Thoracic aorta (tissue), 2 donors: ENCODE data around the gene NFILZ. TPM values are rescaled to one million over a fixed set of nuclear protein-coding genes. Genes with fewer than 3 reads are reported as not detected.
A peak's percentile ranks its signal among the peaks of the same experiment; 100 is the strongest.

Source experiments
- ATAC-seq: fragments of 150-250 bp; one replicate; pipeline ENCODE4 v1.8.0; 2017; ENCODE audit warnings: low read depth; ENCODE audit not compliant: insufficient number of reproducible peaks, low FRiP score
- DNase-seq: peaks from one replicate; pipeline ENCODE4 v3.0.0-alpha.2; 2020; ENCODE audit warnings: low spot score
- H3K27ac ChIP-seq, 2 donors: fragments of 200-600 bp; sonication (generic); 1 replicate in 1 of 2; 2 replicates in 1 of 2; pipeline ENCODE4 v1.5.1; 2016; ENCODE audit warnings: mild to moderate bottlenecking in 2 of 2, moderate library complexity in 2 of 2
- H3K27me3 ChIP-seq: fragments of 200-600 bp; sonication (generic); replicated peaks from 2 replicates; pipeline ENCODE4 v1.6.0; 2016; ENCODE audit warnings: mild to moderate bottlenecking; ENCODE audit not compliant: insufficient read depth
- H3K36me3 ChIP-seq: fragments of 200-600 bp; sonication (generic); one replicate; pipeline ENCODE4 v1.5.1; 2016
- H3K4me1 ChIP-seq, 2 donors: fragments of 200-600 bp; sonication (generic); 1 replicate in 1 of 2; 2 replicates in 1 of 2; pipeline versions ENCODE4 v1.5.1 to v1.6.0; 2016; ENCODE audit warnings: low read depth in 2 of 2, mild to moderate bottlenecking in 1 of 2; ENCODE audit not compliant: control insufficient read depth in 1 of 2
- H3K4me3 ChIP-seq: fragments of 200-600 bp; sonication (generic); 2 replicates; pipeline ENCODE4 v1.5.1; 2016; ENCODE audit warnings: mild to moderate bottlenecking
- H3K9me3 ChIP-seq: fragments of 200-600 bp; sonication (generic); 2 replicates; pipeline ENCODE4 v1.5.1; 2016
- total RNA-seq, 2 donors: library from RNA; depleted of rRNA; stranded (reverse); fragments of >200 nt; gene quantifications; one replicate each; pipeline versions ENCODE4 v1.1.0 to v1.2.3, GENCODE V29; 2016
- TF ChIP-seq, protein P1 (sequence below): fragments of 200-600 bp; sonication (generic); IDR thresholded peaks from one replicate; pipeline ENCODE4 v1.5.1; 2019; ENCODE audit warnings: antibody characterized with exemption

Gene NFILZ, protein sequence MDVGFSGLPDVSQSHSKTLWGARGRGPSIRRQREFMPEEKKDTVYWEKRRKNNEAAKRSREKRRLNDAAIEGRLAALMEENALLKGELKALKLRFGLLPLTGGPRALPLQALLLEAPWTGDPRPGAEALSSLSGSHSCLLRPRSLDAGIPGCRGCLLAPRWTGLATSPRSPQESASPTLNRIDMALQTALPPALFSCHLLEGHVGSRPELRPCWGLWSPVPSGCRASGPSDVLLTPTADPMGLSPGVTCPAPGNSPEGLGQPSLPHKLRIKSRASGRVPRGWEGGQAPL
- total RNA-seq: not detected

- Histone ChIP-seq H3K36me3 (no peaks in the 10 kb centered on the region), H3K9me3 (peaks cover 4% of the 10 kb centered on the region), H3K27me3 (no peaks in the 10 kb centered on the region), H3K27ac (peak within 1 kb of the TSS; percentile 68 to 81), H3K4me1 (peaks cover 7 to 16% of the 10 kb centered on the region in 2 donors), H3K4me3 (no peak within 1 kb of the TSS)
- DNase-seq (no peak), ATAC-seq (no peak)
- TF ChIP-seq, protein P1, sequence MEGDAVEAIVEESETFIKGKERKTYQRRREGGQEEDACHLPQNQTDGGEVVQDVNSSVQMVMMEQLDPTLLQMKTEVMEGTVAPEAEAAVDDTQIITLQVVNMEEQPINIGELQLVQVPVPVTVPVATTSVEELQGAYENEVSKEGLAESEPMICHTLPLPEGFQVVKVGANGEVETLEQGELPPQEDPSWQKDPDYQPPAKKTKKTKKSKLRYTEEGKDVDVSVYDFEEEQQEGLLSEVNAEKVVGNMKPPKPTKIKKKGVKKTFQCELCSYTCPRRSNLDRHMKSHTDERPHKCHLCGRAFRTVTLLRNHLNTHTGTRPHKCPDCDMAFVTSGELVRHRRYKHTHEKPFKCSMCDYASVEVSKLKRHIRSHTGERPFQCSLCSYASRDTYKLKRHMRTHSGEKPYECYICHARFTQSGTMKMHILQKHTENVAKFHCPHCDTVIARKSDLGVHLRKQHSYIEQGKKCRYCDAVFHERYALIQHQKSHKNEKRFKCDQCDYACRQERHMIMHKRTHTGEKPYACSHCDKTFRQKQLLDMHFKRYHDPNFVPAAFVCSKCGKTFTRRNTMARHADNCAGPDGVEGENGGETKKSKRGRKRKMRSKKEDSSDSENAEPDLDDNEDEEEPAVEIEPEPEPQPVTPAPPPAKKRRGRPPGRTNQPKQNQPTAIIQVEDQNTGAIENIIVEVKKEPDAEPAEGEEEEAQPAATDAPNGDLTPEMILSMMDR: no peak
Measured at GRCh38 chr19:8629996-8630683, at the start of gene NFILZ. NFILZ (plus strand) TSS chr19:8630633; CDS start chr19:8676766, 46,133 bp downstream.

- no peaks in the 10 kb centered on the region for H3K4me1 ChIP-seq
- ATAC-seq (no peak), DNase-seq (peak; percentile 58)
- no peaks in the 10 kb centered on the region for H3K27me3 ChIP-seq
- TF ChIP-seq, protein P1: peak; percentile 100
- peaks cover 27% of the 10 kb centered on the region for H3K36me3 ChIP-seq
- H3K4me3 ChIP-seq: no peak overlapping the region
- no peak overlapping the region for H3K27ac ChIP-seq
- no peaks in the 10 kb centered on the region for H3K9me3 ChIP-seq
Measured at GRCh38 chr19:8580710-8581281, 49.6 kb upstream of the NFILZ start.

DNA sequence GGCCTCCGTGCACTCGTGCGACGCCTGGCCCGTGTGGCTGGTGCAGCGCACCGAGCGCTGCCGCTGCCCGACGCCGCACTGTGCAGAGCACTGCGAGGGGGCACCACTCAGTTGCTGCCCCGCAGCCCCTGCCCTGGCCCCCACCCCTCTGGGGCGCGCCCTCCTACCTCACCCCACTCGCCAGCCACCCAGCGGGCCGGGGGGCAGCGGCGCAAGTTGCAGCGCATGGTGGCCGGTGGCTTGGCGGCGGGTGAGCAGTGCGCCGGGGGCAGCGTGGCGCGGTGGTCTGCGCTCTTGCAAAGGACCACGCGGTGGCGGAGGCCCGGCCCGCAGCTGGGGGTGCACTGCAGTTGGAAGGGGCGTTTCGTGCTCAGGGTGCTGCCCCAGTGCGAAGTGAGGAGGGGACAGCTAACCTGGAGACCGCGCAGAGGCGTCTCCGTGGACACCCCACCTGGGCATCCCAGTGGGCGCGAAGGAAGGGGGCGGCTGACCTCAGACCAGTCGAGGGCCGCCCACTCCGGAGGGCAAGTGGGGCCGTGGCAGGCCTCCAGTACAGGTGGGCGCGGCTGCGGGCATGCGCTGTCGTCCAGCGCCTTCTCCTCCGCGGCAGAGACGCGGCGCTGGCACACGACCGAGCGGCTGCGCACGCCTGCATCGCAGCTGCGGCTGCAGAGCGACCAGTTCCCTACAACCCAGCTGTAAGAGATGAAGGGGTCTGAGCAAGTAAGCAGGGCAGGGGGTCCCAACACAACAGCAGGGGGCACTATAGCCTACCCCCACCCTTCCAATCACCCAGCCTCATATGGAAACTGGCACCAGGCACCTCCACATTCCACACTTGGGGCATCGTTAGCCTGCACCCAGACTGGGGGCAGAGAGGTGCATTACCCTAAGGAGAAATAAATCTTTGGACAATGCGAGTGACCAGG is 45.2 kb upstream of the NFILZ start:
- TF ChIP-seq, protein P1: no peak
- H3K36me3 ChIP-seq: peaks cover 52% of the 10 kb centered on the region

GRCh38 chr19:8585894-8586750 is 44.3 kb upstream of the NFILZ start:
- H3K36me3 ChIP-seq: peaks cover 52% of the 10 kb centered on the region
- ATAC-seq (no peak), DNase-seq (no peak)
- no peaks in the 10 kb centered on the region for H3K4me1 ChIP-seq
- H3K27ac ChIP-seq: no peak overlapping the region
- TF ChIP-seq, protein P1: peak; percentile 40
- no peaks in the 10 kb centered on the region for H3K9me3 ChIP-seq
- H3K27me3 ChIP-seq: no peaks in the 10 kb centered on the region
- no peak overlapping the region for H3K4me3 ChIP-seq

More for the DNA sequence above, 45.2 kb upstream of the NFILZ start:
- Histone ChIP-seq H3K27me3 (no peaks in the 10 kb centered on the region), H3K4me3 (no peak overlapping the region), H3K4me1 (no peaks in the 10 kb centered on the region), H3K27ac (no peak overlapping the region), H3K9me3 (no peaks in the 10 kb centered on the region)
- no peak for DNase-seq
- no peak for ATAC-seq
